Colonic mucosa (tissue), 4 donors: Measurements from ENCODE around the gene TMEM127. TPM values are rescaled to one million over a fixed set of nuclear protein-coding genes. Genes with fewer than 3 reads are reported as not detected.

Experiments used
- DNase-seq: peaks from one replicate; pipeline ENCODE4 v3.0.0-alpha.2; 2020
- H3K27ac ChIP-seq: fragments of 200-600 bp; one replicate; pipeline ENCODE4 v1.8.0; 2021
- H3K27me3 ChIP-seq: fragments of 200-600 bp; one replicate; pipeline ENCODE4 v1.8.0; 2021
- H3K36me3 ChIP-seq: fragments of 200-600 bp; one replicate; pipeline ENCODE4 v1.8.0; 2021
- H3K4me1 ChIP-seq: fragments of 200-600 bp; one replicate; pipeline ENCODE4 v1.8.0; 2021; ENCODE audit warnings: mild to moderate bottlenecking
- H3K4me3 ChIP-seq: fragments of 200-600 bp; one replicate; pipeline ENCODE4 v1.8.0; 2021
- H3K9ac ChIP-seq, 2 donors: one replicate each; pipeline ENCODE4 v1.7.0; 2013; ENCODE audit warnings: control low read depth in 2 of 2, low read depth in 2 of 2, low read length in 2 of 2
- H3K9me3 ChIP-seq: fragments of 200-600 bp; one replicate; pipeline ENCODE4 v1.8.0; 2021
- CTCF ChIP-seq: fragments of 200-600 bp; IDR thresholded peaks from one replicate; pipeline ENCODE4 v1.8.0; 2022; ENCODE audit warnings: antibody characterized with exemption, mild to moderate bottlenecking
- intact Hi-C: fragments of 100-400 bp; cut with DNase I; formaldehyde crosslinking; loops from one replicate; pipeline ENCODE4 v1.14.1; 2022
- total RNA-seq, 2 donors: library from RNA; stranded (reverse); fragmentation: NEBNext Ultra II Directional in 1 of 2; extraction: Animal tissue kit (Norgen Biotek cat#: 25700) in 1 of 2; gene quantifications; one replicate each; pipeline ENCODE4 v1.2.1, GENCODE V29; 2021
- donor health status: healthy.
- donor health status: DM: no; HTN: no; CAD: no.
- donor health status: DM: no; HTN: no; CAD: no.

The TMEM127 gene
- 10 to 100 TPM; 61.9 to 81.1 TPM for total RNA-seq

GRCh38 chr2:96265840-96266679, at the start of gene TMEM127, which contains the start of gene CIAO1:
Gene TMEM127, minus strand, starts transcription at chr2:96265997. Its CDS starts 616 bp downstream, at chr2:96265381.
Gene CIAO1, plus strand, starts transcription at chr2:96266225. Its CDS starts 126 bp downstream, at chr2:96266351.
- Histone ChIP-seq H3K36me3 (peaks cover 10% of the 10 kb centered on the region), H3K27ac (peak within 1 kb of the TSS; percentile 76), H3K9me3 (no peaks in the 10 kb centered on the region), H3K27me3 (no peaks in the 10 kb centered on the region), H3K4me1 (peaks cover 37% of the 10 kb centered on the region), H3K4me3 (peak within 1 kb of the TSS; percentile 93), H3K9ac (peak within 1 kb of the TSS; percentile 93 to 94)
- DNase-seq, result peak; percentile 99
- intact Hi-C loops, result loop anchor here (5.0 to 10.0 kb wide), 2 partner anchors 36 to 251 kb away; no protein-coding TSS in a partner anchor
- TF ChIP-seq CTCF, result no peak

GRCh38 chr2:96315005-96315399, 49.2 kb upstream of the TMEM127 start:
- H3K27me3 ChIP-seq, result peaks cover 4% of the 10 kb centered on the region
- H3K4me3 ChIP-seq, result no peak overlapping the region
- H3K4me1 ChIP-seq, result no peaks in the 10 kb centered on the region
- H3K36me3 ChIP-seq, result no peaks in the 10 kb centered on the region
- intact Hi-C loops, result no loop called here
- no peak for DNase-seq
- H3K9me3 ChIP-seq, result no peaks in the 10 kb centered on the region
- no peak overlapping the region for H3K9ac ChIP-seq
- no peak for TF ChIP-seq CTCF
- H3K27ac ChIP-seq, result no peak overlapping the region

- no peak for DNase-seq
- Histone ChIP-seq H3K4me1 (peaks cover 12% of the 10 kb centered on the region), H3K9me3 (no peaks in the 10 kb centered on the region), H3K36me3 (peaks cover 2% of the 10 kb centered on the region), H3K9ac (no peak overlapping the region), H3K27ac (no peak overlapping the region), H3K4me3 (no peak overlapping the region), H3K27me3 (no peaks in the 10 kb centered on the region)
- no peak for TF ChIP-seq CTCF
- intact Hi-C loops, result no loop called here
Observed at GRCh38 chr2:96308248-96308647, 42.5 kb upstream of the TMEM127 start.

- Histone ChIP-seq H3K27ac (peak overlapping the region; percentile 71), H3K27me3 (no peaks in the 10 kb centered on the region), H3K9me3 (no peaks in the 10 kb centered on the region), H3K36me3 (peaks cover 14% of the 10 kb centered on the region), H3K9ac (peak overlapping the region in 1 of 2 donors; percentile 95), H3K4me1 (peaks cover 12% of the 10 kb centered on the region), H3K4me3 (peak overlapping the region; percentile 72)
- no peak for TF ChIP-seq CTCF
- intact Hi-C loops, result no loop called here
- no peak for DNase-seq
Observed at GRCh38 chr2:96306370-96306769, 40.6 kb upstream of the TMEM127 start.

GRCh38 chr2:96305979-96306308, 40.1 kb upstream of the TMEM127 start:
- H3K4me1 ChIP-seq, result peaks cover 12% of the 10 kb centered on the region
- H3K27ac ChIP-seq, result peak overlapping the region; percentile 71
- intact Hi-C loops, result no loop called here

More at GRCh38 chr2:96305979-96306308, 40.1 kb upstream of the TMEM127 start:
- Histone ChIP-seq H3K36me3 (peaks cover 17% of the 10 kb centered on the region), H3K4me3 (peak overlapping the region; percentile 72), H3K9me3 (no peaks in the 10 kb centered on the region), H3K27me3 (no peaks in the 10 kb centered on the region), H3K9ac (peak overlapping the region; percentile 74 to 95)
- DNase-seq, result peak; percentile 27
- no peak for TF ChIP-seq CTCF
